Erythroblast (primary cell): ENCODE measurements around the gene SNU13.

Experiments used
- GATA1 ChIP-seq: IDR thresholded peaks from 2 replicates; pipeline ENCODE4 v1.6.1; 2011; ENCODE audit warnings: low read depth, mild to moderate bottlenecking, control low read depth, low read length, moderate library complexity
- POLR2A ChIP-seq: IDR thresholded peaks from 2 replicates; pipeline ENCODE4 v1.6.1; 2011; ENCODE audit warnings: mild to moderate bottlenecking, low read length

DNA sequence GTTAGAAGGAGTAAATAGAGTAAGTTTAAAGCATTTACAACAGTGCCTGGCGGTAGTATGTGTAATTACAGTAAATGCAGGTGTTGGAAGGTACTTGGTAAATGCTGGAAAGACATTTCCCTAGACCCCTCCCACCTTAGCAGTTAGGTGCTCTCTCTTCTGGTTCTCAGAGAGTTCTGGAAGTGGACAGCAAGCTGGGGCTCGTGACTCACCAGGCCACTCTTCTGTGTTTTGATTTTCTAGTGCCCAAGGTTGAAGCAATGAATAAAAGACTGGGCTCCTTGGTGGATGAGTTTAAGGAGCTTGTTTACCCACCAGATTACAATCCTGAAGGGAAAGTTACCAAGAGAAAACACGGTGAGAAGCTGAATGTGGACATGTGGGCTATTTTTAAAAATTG lies 27.6 kb downstream of the SNU13 start:
- TF ChIP-seq POLR2A = no peak
- no peak for TF ChIP-seq GATA1
